Measurements from ENCODE around the gene CNTN3.

The CNTN3 gene

DNA sequence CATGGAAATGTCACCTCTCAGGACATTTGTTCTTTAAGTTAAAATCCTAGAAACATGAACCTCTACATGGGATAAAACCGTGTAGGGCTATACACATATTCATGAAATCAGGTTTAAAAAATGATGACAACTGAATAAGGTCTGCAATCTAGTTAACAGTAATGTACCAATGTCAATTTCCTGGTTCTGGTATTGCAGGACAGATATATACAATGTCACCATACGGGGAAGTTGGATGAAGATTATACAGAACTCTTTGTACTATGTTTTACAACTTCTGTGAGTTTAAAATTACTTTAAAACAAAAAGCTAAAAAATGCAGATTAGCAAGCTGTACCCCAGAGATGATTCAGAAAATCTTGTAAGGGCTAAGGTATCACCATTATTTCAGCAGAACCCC, 6.7 kb downstream of the CNTN3 start:
- no peak for DNase-seq

- DNase-seq, result no peak
Observed at GRCh38 chr3:74606996-74607395, 7.5 kb downstream of the CNTN3 start.

- no peak for DNase-seq
Observed at GRCh38 chr3:74605437-74605836, 9.0 kb downstream of the CNTN3 start.

- no peak for DNase-seq
Observed at GRCh38 chr3:74603292-74603691, 11.2 kb downstream of the CNTN3 start.

GRCh38 chr3:74602471-74602870, 12.0 kb downstream of the CNTN3 start:
- no peak for DNase-seq

- no peak for DNase-seq
Observed at GRCh38 chr3:74601793-74602192, 12.7 kb downstream of the CNTN3 start.

- DNase-seq, result no peak
Observed at GRCh38 chr3:74599564-74599963, 14.9 kb downstream of the CNTN3 start.

- DNase-seq, result no peak
Observed at GRCh38 chr3:74593152-74593551, 21.3 kb downstream of the CNTN3 start.

DNA sequence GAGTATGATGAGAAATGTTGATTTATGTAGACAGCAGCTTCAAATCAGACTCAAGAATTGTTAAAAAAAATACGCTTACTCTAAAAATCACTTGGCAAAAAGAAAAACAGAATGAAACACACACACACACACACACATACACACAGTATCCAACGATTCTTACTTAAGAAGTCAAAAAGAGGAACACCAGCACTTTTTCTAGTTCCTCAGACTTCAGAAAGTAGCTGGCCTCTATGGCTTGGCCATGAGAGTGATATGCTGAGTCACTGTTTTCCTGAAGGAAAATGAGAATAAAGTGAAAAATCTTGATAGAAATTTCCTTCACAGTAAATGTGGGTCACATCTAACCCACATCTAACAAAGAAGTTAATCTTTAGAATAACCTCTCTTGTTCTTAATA, 22.1 kb downstream of the CNTN3 start:
- DNase-seq, result no peak

- no peak for DNase-seq
Observed at GRCh38 chr3:74591946-74592345, 22.5 kb downstream of the CNTN3 start.

DNA sequence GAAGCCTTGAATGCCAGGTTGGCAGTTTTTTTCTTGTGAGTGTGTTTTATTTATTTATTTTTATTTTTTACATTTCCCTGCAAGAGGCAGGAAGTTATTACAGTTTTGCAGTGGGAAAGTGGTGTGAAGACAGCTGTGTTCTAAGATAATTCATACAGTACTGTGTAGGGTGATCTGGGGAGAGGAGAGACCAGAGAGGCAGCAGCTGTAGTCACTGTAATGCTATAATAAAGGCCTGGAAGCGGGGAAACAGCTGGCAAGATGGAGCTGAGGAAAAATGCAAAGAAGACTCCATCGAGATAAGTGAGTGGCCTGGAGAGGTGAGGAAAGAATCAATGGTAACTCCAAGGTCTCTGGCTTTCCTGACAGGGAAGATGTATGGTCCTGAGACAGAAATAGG, 23.1 kb downstream of the CNTN3 start:
- no peak for DNase-seq

GRCh38 chr3:74590620-74591262, 23.7 kb downstream of the CNTN3 start:
- no peak for DNase-seq

DNA sequence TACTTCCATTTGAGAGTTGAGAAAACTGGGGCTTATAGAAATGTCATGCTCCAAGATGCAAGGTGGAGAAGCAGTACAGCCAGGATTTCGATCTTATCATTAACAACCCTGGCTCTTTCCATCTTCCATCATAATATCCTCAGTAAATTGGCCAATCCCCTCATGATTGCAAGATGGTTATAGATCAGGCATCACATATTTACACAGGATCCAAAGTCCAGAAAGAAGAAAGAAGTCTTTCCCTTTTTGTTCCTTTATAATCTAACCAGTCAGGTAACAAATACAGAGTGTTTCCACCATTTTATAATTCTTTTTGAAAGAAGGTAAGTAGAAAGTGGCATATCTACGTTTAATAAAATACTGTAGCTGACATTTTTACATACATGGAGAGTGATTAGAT, 29.7 kb downstream of the CNTN3 start:
- no peak for DNase-seq

DNA sequence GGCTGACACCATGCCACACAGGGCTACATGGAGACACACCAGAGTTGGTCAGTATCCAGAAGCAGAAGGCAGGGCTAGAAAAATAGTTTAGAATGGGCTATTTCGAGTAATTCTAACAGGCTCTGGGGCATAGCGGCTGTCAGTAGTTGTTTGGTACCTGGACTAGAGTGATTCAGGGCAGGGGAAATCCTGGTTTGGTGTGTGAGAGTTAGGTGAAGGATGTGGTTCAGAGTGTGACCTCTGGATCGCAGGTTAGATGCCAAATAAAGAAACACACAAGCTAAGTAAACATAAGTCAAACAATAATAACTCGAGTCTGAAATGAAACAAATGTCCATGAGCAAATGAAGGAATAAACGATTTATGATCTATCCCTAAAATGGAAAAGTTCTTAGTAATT, 31.5 kb downstream of the CNTN3 start:
- DNase-seq, result no peak

DNA sequence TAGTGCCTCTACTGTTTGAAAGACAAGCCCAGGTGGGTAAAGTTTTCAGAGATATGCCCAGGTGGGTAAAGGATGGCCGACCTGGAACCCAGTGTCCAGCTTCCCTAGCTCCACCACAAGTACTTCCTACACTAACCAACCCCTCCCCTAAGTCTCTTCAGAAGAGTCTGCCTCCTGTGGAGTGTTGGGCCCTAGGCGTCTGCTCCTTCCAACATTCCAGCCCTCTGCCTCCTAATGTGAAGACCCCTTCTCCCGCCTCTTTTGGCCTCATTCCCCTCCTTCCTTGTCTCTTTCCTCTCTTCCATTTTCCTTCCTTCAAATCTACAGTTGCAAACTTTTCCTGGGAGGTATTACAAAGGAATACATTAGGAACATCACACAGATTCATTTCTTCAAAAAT, 38.6 kb downstream of the CNTN3 start:
- DNase-seq, result no peak

GRCh38 chr3:74571118-74571517, 43.3 kb downstream of the CNTN3 start:
- no peak for DNase-seq
